ENCODE measurements around the gene IQGAP3. TPM values are rescaled to one million over a fixed set of nuclear protein-coding genes. Genes with fewer than 3 reads are reported as not detected.

The IQGAP3 gene
- polyA plus RNA-seq, 1 of the 3 experiments (the other 2 are of a cell fraction) = 15.6 TPM

- Histone ChIP-seq H3K4me2 (peak overlapping the region; percentile 95), H3K9ac (no peak overlapping the region), H3K4me1 (ENCODE audit: control insufficient read depth in 1 of 2, insufficient read depth in 2 of 2, low read depth in 1 of 2, low read length in 1 of 2) (peaks cover 32 to 60% of the 10 kb centered on the region in 2 experiments), H3F3A (replicated peaks; ENCODE audit: insufficient read depth) (peaks cover 7% of the 10 kb centered on the region), H3K9me2 (no peaks in the 10 kb centered on the region), H2AFZ (ENCODE audit: low read depth) (no peak overlapping the region), H3K79me2 (ENCODE audit: insufficient read depth) (peaks cover 84% of the 10 kb centered on the region), H4K20me1 (ENCODE audit: insufficient read depth) (peaks cover 75% of the 10 kb centered on the region), H3K27ac (ENCODE audit: low read depth in 2 of 2, low read length in 1 of 2) (no peak overlapping the region; a peak in 1 of 4 replicates), H3K27me3 (ENCODE audit: insufficient read depth) (no peaks in the 10 kb centered on the region), H3K36me3 (replicated peaks in 1 of 2; ENCODE audit: control insufficient read depth in 1 of 2, insufficient read depth in 2 of 2, low read length in 1 of 2) (peaks cover 3 to 6% of the 10 kb centered on the region in 2 experiments), H3K9me3 (no peaks in the 10 kb centered on the region), H3K4me3 (ENCODE audit: low read depth in 2 of 2, low read length in 1 of 2) (no peak overlapping the region)
- CTCF ChIA-PET = interaction anchor here (1.0 to 7.3 kb wide), 4 partner anchors 9 to 111 kb away, joined by 3 to 47 read pairs (median 7); no protein-coding TSS in a partner anchor
- POLR2A ChIA-PET = no interaction called here
- 92% methylated on average over 9 of the region's 11 CpGs for WGBS (ENCODE audit: low lambda C conversion rate)
- DNase-seq = no peak
- no peak for TF ChIP-seq CHD2 (IDR thresholded peaks at IDR 0.05; ENCODE audit: low read length, partially characterized antibody)
- no peak for TF ChIP-seq MAX (IDR thresholded peaks at IDR 0.05; ENCODE audit: low read depth)
- no peak for TF ChIP-seq POLR2AphosphoS5 (IDR thresholded peaks at IDR 0.05; ENCODE audit: low read depth, low read length)
- no peak for TF ChIP-seq GATA2 (CRISPR knock-in tag; IDR thresholded peaks at IDR 0.05)
- no peak for TF ChIP-seq YY1 (IDR thresholded peaks at IDR 0.05; ENCODE audit: low read depth)
- TF ChIP-seq ZBTB33 (IDR thresholded peaks at IDR 0.05; ENCODE audit: borderline replicate concordance, low read depth) = no peak
- no peak for TF ChIP-seq RFX5 (IDR thresholded peaks at IDR 0.05; ENCODE audit: low read length)
- TF ChIP-seq FOXJ3 (CRISPR knock-in tag; IDR thresholded peaks at IDR 0.05) = no peak
- no peak for TF ChIP-seq USF1 (IDR thresholded peaks at IDR 0.05; ENCODE audit: borderline replicate concordance, low read depth)
Observed at GRCh38 chr1:156497078-156497742, 75.2 kb downstream of the IQGAP3 start.

- H3K4me1 ChIP-seq (ENCODE audit: control insufficient read depth in 1 of 2, insufficient read depth in 2 of 2, low read depth in 1 of 2, low read length in 1 of 2) = peaks cover 25 to 58% of the 10 kb centered on the region in 2 experiments
- CTCF ChIA-PET = interaction anchor here (1.4 to 7.3 kb wide), 3 partner anchors 16 to 111 kb away, joined by 4 to 47 read pairs (median 10); no protein-coding TSS in a partner anchor
- 62% methylated on average over 10 of the region's 10 CpGs for WGBS (ENCODE audit: low lambda C conversion rate)
Observed at GRCh38 chr1:156496211-156496761, 76.1 kb downstream of the IQGAP3 start.

More at GRCh38 chr1:156496211-156496761, 76.1 kb downstream of the IQGAP3 start:
- Histone ChIP-seq H3K79me2 (ENCODE audit: insufficient read depth) (peaks cover 93% of the 10 kb centered on the region), H3K9me3 (no peaks in the 10 kb centered on the region), H3K9ac (no peak overlapping the region), H3K4me3 (ENCODE audit: low read depth in 2 of 2, low read length in 1 of 2) (no peak overlapping the region), H3K36me3 (replicated peaks in 1 of 2; ENCODE audit: control insufficient read depth in 1 of 2, insufficient read depth in 2 of 2, low read length in 1 of 2) (peaks cover 3 to 6% of the 10 kb centered on the region in 2 experiments), H3K4me2 (peak overlapping the region; percentile 52), H3K27ac (ENCODE audit: low read depth in 2 of 2, low read length in 1 of 2) (no peak overlapping the region; a peak in 1 of 4 replicates), H2AFZ (ENCODE audit: low read depth) (no peak overlapping the region), H3K9me2 (no peaks in the 10 kb centered on the region), H4K20me1 (ENCODE audit: insufficient read depth) (peaks cover 84% of the 10 kb centered on the region), H3F3A (replicated peaks; ENCODE audit: insufficient read depth) (no peaks in the 10 kb centered on the region), H3K27me3 (ENCODE audit: insufficient read depth) (no peaks in the 10 kb centered on the region)
- DNase-seq = no peak
- no peak for TF ChIP-seq IRF3 (IDR thresholded peaks at IDR 0.05; ENCODE audit: low read depth, low read length)
- no peak for TF ChIP-seq TEAD4 (IDR thresholded peaks at IDR 0.05; ENCODE audit: borderline replicate concordance, insufficient read depth)
- TF ChIP-seq TCF12 (IDR thresholded peaks at IDR 0.05) = 0 out of 2 replicates have a peak, but pooled peaks have one; percentile 7
- POLR2A ChIA-PET = no interaction called here
